BJ (cell line): ENCODE results near the gene STX2. TPM values are rescaled to one million over a fixed set of nuclear protein-coding genes. Genes with fewer than 3 reads are reported as not detected.
"Not testable (repeated sequence)": the region's sequence is repeated elsewhere in the genome, so short reads cannot be mapped to it uniquely, and the experiment has no call there.

Experiments
- CTCF ChIA-PET: fragments of 350-600 bp; formaldehyde crosslinking; extraction: SDS; loops from one replicate; lab custom pipeline; 2021; ENCODE audit warnings: antibody characterized with exemption, inconsistent platforms; lab: Yijun Ruan, JAX
- POLR2A ChIA-PET: fragments of 300-600 bp; sonication (Branson Sonifier 250); formaldehyde crosslinking; extraction: SDS; loops from one replicate; lab custom pipeline; 2021; ENCODE audit warnings: antibody characterized with exemption; lab: Charles Lee
- DNase-seq: peaks from one replicate; pipeline ENCODE4 v3.0.0-alpha.2; 2011; ENCODE audit warnings: low read depth
- H3K27me3 ChIP-seq: 2 replicates; pipeline ENCODE4 v1.6.0; 2011; ENCODE audit warnings: low read length; ENCODE audit not compliant: control insufficient read depth, insufficient read depth
- H3K36me3 ChIP-seq: 2 replicates; pipeline ENCODE4 v1.5.1; 2011; ENCODE audit warnings: low read length; ENCODE audit not compliant: control insufficient read depth, insufficient read depth
- H3K4me3 ChIP-seq: 2 replicates; pipeline ENCODE4 v1.5.1; 2011; ENCODE audit warnings: low read depth, mild to moderate bottlenecking, control low read depth, low read length
- polyA plus RNA-seq: library from polyadenylated mRNA; depleted of rRNA; stranded (reverse); fragments of >200 nt; gene quantifications from 2 replicates; pipeline ENCODE4 v1.2.3, GENCODE V29; 2011
- TF ChIP-seq, protein P1 (sequence below): IDR thresholded peaks from 2 replicates; pipeline ENCODE4 v1.5.1; 2011; ENCODE audit warnings: low read depth, mild to moderate bottlenecking, control low read depth, inconsistent platforms, low read length, moderate library complexity; ENCODE audit not compliant: insufficient read depth

Gene STX2
- polyA plus RNA-seq, 1 experiment, result 26.0 TPM

DNA sequence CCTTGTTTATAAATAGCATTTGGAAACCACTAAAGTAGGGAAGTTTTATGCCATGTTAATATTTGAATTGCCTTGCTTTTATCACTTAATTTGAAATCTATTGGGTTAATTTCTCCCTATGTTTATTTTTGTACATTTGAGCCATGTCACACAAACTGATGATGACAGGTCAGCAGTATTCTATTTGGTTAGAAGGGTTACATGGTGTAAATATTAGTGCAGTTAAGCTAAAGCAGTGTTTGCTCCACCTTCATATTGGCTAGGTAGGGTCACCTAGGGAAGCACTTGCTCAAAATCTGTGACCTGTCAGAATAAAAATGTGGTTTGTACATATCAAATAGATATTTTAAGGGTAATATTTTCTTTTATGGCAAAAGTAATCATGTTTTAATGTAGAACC lies 37.2 kb upstream of the STX2 start:
- Histone ChIP-seq H3K27me3 (no peaks in the 10 kb centered on the region), H3K4me3 (no peak overlapping the region), H3K36me3 (peaks cover 6% of the 10 kb centered on the region)
- TF ChIP-seq, protein P1, sequence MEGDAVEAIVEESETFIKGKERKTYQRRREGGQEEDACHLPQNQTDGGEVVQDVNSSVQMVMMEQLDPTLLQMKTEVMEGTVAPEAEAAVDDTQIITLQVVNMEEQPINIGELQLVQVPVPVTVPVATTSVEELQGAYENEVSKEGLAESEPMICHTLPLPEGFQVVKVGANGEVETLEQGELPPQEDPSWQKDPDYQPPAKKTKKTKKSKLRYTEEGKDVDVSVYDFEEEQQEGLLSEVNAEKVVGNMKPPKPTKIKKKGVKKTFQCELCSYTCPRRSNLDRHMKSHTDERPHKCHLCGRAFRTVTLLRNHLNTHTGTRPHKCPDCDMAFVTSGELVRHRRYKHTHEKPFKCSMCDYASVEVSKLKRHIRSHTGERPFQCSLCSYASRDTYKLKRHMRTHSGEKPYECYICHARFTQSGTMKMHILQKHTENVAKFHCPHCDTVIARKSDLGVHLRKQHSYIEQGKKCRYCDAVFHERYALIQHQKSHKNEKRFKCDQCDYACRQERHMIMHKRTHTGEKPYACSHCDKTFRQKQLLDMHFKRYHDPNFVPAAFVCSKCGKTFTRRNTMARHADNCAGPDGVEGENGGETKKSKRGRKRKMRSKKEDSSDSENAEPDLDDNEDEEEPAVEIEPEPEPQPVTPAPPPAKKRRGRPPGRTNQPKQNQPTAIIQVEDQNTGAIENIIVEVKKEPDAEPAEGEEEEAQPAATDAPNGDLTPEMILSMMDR, result no peak
- POLR2A ChIA-PET, result no interaction called here
- CTCF ChIA-PET, result no interaction called here
- DNase-seq, result no peak

DNA sequence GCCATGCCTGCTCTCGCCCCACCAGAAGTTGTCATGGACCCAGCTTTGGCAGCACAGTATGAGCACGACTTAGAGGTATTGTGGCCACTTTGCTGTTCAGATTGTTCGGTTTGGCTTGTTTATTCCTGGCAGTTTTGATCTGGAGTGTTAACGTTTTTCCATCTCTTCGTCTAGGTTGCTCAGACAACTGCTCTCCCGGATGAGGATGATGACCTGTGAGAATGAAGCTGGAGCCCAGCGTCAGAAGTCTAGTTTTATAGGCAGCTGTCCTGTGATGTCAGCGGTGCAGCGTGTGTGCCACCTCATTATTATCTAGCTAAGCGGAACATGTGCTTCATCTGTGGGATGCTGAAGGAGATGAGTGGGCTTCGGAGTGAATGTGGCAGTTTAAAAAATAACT lies 36.7 kb upstream of the STX2 start:
- H3K4me3 ChIP-seq, H3K36me3 ChIP-seq, DNase-seq, POLR2A ChIA-PET, H3K27me3 ChIP-seq: not testable (repeated sequence)
- CTCF ChIA-PET, result interaction anchor here (1.2 kb wide), 1 partner anchor 56 kb away, joined by 3 read pairs; no protein-coding TSS in a partner anchor

DNA sequence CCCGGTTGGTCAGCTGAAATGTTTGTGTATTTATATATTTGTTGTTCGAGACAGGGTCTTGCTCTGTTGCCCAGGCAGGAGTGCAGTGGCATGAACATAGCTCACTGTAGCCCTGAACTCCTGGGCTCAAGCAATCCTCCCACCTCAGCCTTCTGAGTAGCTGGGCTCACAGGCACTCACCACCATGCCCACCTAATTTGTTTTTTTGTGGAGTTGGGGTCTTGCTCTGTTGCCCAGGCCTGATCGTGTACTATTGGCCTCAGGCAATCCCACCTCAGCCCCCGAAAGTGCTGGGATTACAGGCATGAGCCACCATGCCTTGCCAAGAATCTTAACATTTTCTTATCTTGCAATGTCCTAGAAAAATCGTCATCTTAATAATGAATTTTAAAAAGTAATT lies 36.1 kb upstream of the STX2 start:
- no peaks in the 10 kb centered on the region for H3K27me3 ChIP-seq
- CTCF ChIA-PET, result interaction anchor here (1.2 kb wide), 1 partner anchor 56 kb away, joined by 3 read pairs; no protein-coding TSS in a partner anchor
- POLR2A ChIA-PET, result no interaction called here
- TF ChIP-seq, protein P1, result no peak
- H3K36me3 ChIP-seq, result peaks cover 6% of the 10 kb centered on the region
- no peak overlapping the region for H3K4me3 ChIP-seq
- no peak for DNase-seq

DNA sequence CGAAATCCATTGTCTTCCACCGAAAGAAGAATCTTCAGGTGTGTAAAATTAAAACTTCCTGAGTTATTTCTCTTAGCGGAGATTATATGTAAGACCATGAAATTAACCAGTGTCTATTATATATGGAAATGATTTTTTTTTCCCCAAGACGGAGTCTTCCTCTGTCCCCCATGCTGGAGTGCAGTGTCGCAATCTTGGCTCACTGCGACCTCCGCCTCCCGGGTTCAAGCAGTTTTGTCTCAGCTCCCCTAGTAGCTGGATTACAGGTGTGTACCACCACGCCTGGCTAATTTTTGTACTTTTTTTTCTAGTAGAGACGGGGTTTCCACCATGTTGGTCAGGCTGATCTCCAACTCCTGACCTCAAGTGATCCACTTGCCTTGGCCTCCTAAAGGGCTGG lies 35.6 kb upstream of the STX2 start:
- no peak for DNase-seq
- no peak overlapping the region for H3K4me3 ChIP-seq
- peaks cover 6% of the 10 kb centered on the region for H3K36me3 ChIP-seq
- TF ChIP-seq, protein P1, result no peak
- no peaks in the 10 kb centered on the region for H3K27me3 ChIP-seq
- ChIA-PET POLR2A (no interaction called here), CTCF (interaction anchor here (1.2 kb wide), 1 partner anchor 55 kb away, joined by 3 read pairs; no protein-coding TSS in a partner anchor)

DNA sequence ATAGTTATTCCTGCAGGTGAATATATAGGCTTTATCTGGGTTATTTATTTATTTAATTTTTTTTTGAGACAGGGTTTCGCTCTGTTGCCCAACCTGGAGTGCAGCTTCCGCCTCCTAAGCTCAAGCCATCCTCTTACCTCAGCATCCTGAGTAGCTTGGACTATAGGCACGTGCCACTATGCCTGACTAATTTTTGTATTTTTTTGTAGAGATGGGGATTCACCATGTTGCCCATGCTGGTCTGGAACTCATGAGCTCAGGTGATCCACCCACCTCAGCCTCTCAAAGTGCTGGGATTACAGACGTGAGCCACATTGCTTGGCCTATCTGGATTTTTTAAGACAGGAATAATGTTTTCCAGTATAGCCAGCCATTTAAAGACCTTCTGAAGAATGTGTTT lies 34.8 kb upstream of the STX2 start:
- ChIA-PET CTCF (no interaction called here), POLR2A (no interaction called here)
- no peak for DNase-seq
- Histone ChIP-seq H3K27me3 (no peaks in the 10 kb centered on the region), H3K4me3 (no peak overlapping the region; the same call in 1 of the 2 replicates), H3K36me3 (peaks cover 6% of the 10 kb centered on the region)
- TF ChIP-seq, protein P1, result no peak
